ENCODE measurements around the gene BHMT.
A peak's percentile ranks its signal among the peaks of the same experiment; 100 is the strongest.

BHMT gene, protein sequence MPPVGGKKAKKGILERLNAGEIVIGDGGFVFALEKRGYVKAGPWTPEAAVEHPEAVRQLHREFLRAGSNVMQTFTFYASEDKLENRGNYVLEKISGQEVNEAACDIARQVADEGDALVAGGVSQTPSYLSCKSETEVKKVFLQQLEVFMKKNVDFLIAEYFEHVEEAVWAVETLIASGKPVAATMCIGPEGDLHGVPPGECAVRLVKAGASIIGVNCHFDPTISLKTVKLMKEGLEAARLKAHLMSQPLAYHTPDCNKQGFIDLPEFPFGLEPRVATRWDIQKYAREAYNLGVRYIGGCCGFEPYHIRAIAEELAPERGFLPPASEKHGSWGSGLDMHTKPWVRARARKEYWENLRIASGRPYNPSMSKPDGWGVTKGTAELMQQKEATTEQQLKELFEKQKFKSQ

GRCh38 chr5:79111387-79111959 is at the start of gene BHMT:
Gene BHMT (plus strand): TSS chr5:79111809. CDS start chr5:79111886, 77 bp downstream.
- no peak for DNase-seq (ENCODE audit: low read depth in 2 of 2)

DNA sequence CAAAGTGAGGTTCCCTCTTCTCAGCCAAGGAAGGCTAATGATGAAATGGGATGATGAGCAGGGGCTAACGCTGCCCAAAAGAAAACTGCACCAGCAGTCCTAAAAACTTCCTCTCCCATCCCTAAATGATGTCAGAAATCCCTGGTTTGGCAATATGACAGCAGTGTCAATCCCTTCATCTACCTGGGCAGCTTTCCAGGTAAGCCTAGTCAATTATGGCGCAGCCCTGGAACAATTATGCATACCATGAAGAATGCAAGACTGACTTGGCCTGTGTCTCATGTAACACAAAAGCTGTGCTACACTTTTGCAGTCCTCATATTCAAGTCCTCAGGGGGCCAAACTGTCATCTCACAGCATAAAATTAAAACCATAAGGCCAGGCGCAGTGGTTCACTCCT is 49.2 kb upstream of the BHMT start:
- DNase-seq (ENCODE audit: low read depth in 2 of 2): no peak

DNA sequence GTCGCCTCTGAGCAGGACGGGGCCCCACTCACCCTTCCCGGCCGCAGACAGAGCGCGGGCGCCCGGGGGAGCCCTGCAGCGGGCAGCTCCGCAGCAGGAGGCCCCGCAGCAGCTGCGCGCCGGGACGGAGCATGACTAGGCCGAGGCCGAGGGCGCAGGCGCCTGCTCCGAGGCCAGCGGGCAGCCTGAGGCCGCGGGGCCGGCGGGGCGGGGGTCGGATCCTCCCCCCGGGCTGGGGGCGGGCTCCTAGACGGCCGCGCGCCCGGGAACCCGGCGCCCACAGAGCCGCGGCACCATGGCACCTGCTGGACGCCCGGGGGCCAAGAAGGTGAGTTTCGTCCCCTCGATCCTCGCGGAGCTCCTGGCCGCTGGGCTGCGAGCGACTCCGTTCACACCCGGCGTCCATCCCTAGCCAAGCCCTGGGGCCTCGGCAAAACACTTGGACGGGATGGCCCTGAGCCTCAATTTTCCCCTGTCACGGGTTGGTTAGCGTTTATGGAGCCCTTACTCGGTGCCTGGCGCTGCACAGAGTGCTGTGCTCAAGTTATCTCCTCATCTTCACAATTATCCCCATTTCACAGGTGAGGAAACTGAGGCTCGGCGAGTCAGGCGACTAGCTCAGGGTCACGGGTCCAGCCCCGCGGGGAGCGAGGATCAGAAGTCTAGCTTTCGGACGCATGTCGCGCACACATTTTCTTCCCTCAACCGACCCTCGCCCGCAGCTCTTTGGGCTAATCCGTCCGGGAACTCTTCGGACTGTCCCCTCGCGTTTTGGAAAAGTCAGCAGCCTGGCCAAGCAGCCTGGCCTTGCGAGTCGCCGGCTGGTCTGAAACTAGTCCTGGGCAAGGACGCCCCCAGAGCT is 41.9 kb upstream of the BHMT start, which contains the start of the genes BHMT2 and DMGDH:
BHMT2 (plus strand) TSS at position 280 of the 862 bp plus-strand sequence; CDS start at position 296, 16 bp downstream.
DMGDH (minus strand) TSS at position 187 of the 862 bp plus-strand sequence; CDS start at position 133, 54 bp downstream.
- DNase-seq (ENCODE audit: low read depth in 2 of 2): no peak

DNA sequence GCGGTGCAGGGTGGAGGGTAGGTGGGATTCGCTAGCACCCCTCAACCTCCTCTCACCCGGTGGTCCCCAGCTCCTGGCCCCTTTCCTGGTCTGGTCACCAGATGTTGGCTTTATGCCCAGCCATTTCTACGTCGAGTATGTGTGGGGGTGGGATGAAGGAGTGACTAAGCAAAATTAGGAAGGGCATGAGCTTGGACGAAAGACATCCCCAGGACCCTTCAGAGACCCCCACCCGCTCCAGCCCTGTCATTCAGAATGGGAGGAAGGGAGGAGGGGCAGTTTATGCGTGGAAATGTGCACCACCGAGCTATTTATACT is 41.3 kb upstream of the BHMT start:
- no peak for DNase-seq (ENCODE audit: low read depth in 2 of 2)

DNA sequence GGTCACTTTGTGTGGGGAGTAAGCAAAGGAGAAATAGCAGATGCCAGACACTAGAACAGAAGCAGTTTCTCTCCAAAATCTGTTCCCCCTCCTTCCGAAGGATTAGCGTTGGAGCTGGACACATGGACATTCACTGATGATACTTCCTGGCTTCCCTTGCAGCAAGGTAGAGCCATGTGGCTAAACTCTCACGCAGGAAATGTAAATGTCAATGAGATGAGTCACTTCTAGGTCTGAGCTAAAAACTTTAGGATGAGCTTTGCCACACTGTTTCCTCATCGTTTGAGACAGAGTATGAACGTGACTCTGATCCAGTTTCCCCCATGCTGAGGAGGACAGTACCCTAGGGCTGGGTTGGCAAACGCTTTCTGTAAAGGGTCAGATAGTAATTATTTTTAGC is 37.0 kb upstream of the BHMT start:
- no peak for DNase-seq (ENCODE audit: low read depth in 2 of 2)

DNA sequence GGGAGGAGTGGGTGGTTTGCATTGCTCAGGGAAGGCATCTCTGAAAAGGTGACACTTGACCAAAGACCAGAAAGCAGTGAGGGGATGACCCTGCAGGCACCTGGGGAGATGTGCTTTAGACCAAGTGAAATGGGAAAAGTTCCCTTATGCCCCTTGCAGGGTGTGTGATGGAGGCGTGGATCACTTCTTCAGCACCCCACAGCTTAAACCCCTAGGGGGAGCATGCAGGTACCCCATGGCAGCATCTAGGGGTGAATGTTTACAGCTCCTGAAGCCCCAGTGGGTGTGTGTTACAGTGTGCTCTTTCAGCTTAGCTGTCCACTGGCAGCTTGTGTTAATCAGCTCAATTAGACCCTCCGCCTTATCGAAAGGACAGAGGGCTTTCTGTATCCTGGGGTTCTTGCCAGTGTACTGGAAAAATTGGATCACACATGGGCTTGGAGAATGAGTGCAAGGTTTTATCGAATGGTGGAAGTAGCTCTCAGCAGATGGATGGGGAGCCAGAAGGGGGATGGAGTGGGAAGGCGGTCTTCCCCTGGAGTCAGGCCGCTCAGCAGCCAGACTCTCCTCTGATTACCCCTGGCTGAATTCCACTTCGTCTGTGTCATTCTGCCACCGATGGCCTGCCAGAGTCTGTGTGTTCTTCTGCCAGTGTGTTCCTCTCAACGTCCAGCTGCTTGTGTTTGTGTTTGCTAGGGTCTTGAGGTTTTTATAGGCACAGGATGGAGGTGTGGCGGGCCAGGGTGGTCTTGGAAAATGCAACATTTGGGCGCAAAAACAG is 35.8 kb upstream of the BHMT start:
- no peak for DNase-seq (ENCODE audit: low read depth in 2 of 2)

DNA sequence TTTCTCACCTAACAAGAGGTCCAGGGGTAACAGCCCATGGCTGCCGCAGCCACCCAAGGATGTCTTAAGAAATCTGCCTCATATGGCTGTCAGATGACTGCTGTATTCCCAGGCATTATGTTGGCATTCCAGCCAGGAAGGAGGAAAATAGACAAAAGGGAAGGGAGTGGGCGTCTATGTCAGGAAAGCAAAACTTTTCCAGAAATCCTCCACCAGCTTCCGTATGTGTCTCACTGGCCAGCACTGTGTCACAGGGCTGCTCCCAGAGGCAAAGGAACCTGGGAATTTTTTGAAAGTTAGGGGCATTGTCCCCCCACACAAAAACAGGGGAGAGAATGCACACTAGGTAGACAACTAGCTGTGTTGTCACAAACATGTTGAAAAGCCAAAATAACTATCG is 34.8 kb upstream of the BHMT start:
- no peak for DNase-seq (ENCODE audit: low read depth in 2 of 2)

DNA sequence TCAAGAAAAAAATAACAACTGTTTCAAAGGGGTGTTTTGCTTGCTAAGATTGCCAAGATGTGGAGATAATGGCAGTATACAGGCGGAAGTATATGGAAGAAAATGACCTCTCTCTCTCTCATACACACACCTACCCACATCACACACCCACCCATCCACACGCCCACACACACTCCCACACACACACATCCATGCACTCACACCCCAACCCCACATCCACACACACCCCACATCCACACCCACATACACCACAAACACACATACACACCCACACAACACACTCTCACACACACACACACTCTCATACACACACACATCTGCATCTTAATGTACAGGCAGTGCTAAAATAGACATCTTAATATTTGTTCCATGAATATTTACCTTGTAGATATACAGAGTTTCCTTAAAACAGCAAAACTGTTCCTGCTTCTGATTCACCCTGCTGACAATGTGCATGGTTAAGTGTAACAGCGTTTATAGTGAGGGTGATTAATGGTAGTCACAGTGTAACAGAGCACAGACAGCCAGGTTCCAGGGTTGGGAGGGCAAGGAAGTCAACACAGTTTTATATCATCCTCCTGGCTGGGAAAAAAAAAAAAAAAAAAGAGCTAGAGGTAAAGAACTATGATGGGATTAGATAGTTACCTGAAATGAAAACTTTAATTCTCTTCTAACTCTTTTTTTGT is 33.8 kb upstream of the BHMT start:
- no peak for DNase-seq (ENCODE audit: low read depth in 2 of 2)

DNA sequence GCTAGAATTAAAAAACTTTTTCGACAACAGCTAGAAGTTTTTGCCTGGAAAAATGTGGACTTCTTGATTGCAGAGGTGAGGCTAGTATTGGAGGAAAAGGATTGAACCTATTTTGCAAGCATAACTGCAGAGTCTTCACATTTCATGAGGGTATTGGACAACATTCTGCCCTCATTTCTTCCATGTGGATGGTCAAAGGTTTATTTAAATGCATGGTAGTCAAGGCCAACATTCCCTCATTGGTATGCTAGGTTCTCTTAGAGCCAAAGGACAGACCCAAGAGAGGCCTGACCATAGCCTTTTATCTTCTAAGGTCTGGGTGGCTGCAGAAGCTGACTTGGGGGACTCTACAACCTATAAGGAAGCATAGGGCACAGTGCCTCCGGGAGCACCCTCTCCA is 30.8 kb upstream of the BHMT start:
- no peak for DNase-seq (ENCODE audit: low read depth in 2 of 2)

DNA sequence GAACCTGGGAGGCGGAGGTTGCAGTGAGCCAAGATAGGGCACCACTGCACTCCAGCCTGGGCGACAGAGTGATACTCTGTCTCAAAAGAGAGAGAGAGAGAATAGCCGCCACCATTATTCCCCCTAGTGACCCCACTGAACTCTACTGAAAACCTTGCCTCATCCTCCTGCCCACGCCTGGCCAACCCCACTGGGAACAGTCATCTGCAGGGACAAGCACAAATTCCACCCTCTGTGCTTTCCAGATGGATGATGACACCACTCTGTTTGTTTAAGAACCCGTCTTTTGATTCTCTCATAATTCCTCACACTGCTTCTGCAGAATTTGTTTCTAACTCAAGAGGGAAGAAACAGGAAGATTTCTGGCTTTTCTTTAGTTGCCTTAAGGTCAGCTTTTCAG is 29.8 kb upstream of the BHMT start:
- no peak for DNase-seq (ENCODE audit: low read depth in 2 of 2)

DNA sequence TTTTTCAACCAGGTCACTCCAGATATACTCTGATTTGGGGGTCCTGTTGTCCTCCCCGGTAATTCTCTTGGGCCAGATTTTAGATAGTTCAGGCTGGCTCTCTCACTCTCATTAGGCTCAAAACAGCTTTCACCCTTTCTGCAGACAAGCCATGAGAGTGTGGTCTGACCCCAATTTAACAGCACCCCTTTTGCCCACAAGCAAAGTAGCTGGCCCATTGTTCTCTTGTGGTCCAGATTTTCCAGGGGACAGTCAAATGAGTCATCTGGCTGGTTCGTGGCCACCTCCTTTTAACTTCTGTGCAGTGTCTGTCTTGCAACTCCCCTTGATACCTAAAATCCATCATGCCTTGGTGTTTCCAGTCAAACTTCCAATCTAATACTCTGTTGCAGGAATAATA is 25.5 kb upstream of the BHMT start:
- DNase-seq (ENCODE audit: low read depth in 2 of 2): no peak

DNA sequence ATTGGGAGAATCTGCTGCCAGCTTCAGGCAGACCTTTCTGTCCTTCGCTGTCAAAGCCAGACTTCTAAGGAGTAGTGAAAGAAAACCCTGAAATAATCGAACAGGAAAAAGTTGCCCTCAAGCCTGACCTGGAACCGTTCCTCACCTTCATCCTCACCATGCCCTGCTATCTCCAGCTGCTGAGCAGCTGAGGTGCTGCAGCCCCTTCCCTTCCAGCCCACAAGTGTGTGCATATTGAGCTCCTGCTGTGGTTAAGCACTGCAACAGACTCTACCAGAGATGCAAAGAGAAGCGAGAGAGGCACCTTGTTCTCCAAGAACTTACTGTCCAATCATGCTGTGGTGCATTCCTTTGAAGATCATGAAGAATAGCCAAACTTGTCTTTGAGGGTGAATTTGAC is 23.1 kb upstream of the BHMT start:
- no peak for DNase-seq (ENCODE audit: low read depth in 2 of 2)

GRCh38 chr5:79091064-79091463 is 20.5 kb upstream of the BHMT start:
- DNase-seq (ENCODE audit: low read depth in 2 of 2): no peak

GRCh38 chr5:79093762-79094161 is 17.8 kb upstream of the BHMT start:
- no peak for DNase-seq (ENCODE audit: low read depth in 2 of 2)

DNA sequence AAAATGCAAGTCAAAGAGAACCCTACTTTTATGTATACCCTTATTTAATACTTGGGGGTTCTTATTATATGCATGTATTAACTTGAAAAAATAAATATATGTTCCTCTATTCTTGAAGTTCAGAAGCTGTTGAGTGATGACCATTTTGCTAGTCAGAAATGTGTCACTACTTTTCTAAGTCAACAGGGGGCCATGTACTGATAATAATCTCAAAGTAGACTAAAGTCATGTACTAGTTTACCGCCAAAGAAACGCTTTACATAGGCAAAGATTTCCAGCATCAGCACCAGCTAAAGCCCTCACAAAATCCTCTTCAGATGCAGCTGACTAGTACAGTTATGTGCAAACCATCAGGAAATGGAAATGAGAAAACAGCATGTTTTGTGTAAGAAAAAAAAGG is 5.7 kb upstream of the BHMT start:
- DNase-seq (ENCODE audit: low read depth in 2 of 2): no peak

GRCh38 chr5:79107020-79107796 is 4.4 kb upstream of the BHMT start:
- no peak for DNase-seq (ENCODE audit: low read depth in 2 of 2)

DNA sequence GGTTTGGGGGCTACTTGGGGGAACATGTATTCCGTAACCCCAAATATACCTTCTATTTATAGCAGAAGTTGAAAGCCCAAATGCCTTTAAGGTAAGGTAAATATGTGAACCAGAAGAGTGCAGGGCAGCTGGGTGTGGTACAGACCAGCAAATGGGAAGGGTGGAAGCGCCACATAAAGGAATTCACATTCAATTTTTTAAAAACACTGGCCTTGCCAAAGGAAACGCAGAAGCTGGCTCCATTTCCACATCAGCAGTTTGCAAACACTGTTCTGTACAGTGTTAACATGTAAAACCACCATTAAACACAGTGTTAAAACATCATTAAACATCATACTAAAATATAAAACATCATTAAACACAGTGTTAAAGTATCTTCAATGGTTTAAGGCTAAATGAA is 3.5 kb upstream of the BHMT start:
- DNase-seq (ENCODE audit: low read depth in 2 of 2): no peak

GRCh38 chr5:79108792-79109191 is 2.8 kb upstream of the BHMT start:
- no peak for DNase-seq (ENCODE audit: low read depth in 2 of 2)

GRCh38 chr5:79109527-79110492 is 1.8 kb upstream of the BHMT start:
- DNase-seq (ENCODE audit: low read depth in 2 of 2): peak in 1 of 2 donors; percentile 13

Data from stimulated activated CD8-positive, alpha-beta memory T cell treated with anti-CD3 and anti-CD28 coated beads, Interleukin-2, amount 100 ng/mL, for 48 hours (primary cell).